Suprapubic skin (tissue), 4 donors: ENCODE results near the gene ACAA2. TPM values are rescaled to one million over a fixed set of nuclear protein-coding genes. Genes with fewer than 3 reads are reported as not detected.

Experiments used
- DNase-seq, 2 donors: peaks; one replicate each; pipeline ENCODE4 v3.0.0-alpha.2; 2019; ENCODE audit warnings: low spot score in 2 of 2
- H3K27ac ChIP-seq: fragments of 200-600 bp; sonication (generic); one replicate; pipeline ENCODE4 v1.5.1; 2019
- H3K27me3 ChIP-seq: fragments of 200-600 bp; sonication (generic); one replicate; pipeline ENCODE4 v1.5.1; 2019
- H3K36me3 ChIP-seq: fragments of 200-600 bp; sonication (generic); one replicate; pipeline ENCODE4 v1.5.1; 2019
- H3K4me1 ChIP-seq: fragments of 200-600 bp; sonication (generic); one replicate; pipeline ENCODE4 v1.5.1; 2019
- H3K4me3 ChIP-seq: fragments of 200-600 bp; sonication (generic); one replicate; pipeline ENCODE4 v1.5.1; 2019; ENCODE audit warnings: mild to moderate bottlenecking
- H3K9me3 ChIP-seq: fragments of 200-600 bp; sonication (generic); one replicate; pipeline ENCODE4 v1.5.1; 2019
- CTCF ChIP-seq, 2 donors: fragments of 200-600 bp in 1 of 2; fragments of 450-650 bp in 1 of 2; sonication (generic) in 1 of 2; IDR thresholded peaks; one replicate each; pipeline ENCODE4 v1.5.1; 2016 to 2019; ENCODE audit warnings: antibody characterized with exemption in 2 of 2, mild to moderate bottlenecking in 1 of 2, moderate library complexity in 1 of 2
- EP300 ChIP-seq: sonication (generic); formaldehyde crosslinking; IDR thresholded peaks from one replicate; pipeline ENCODE4 v1.6.1; 2017; ENCODE audit warnings: antibody characterized with exemption
- POLR2A ChIP-seq, 2 donors: fragments of 450-650 bp; IDR thresholded peaks; one replicate each; pipeline ENCODE4 v1.6.1; 2017; ENCODE audit warnings: antibody characterized with exemption in 2 of 2, mild to moderate bottlenecking in 2 of 2, moderate library complexity in 2 of 2
- POLR2AphosphoS5 ChIP-seq, 3 donors: sonication (generic); formaldehyde crosslinking; IDR thresholded peaks; one replicate each; pipeline ENCODE4 v1.6.1; 2017; ENCODE audit warnings: antibody characterized with exemption in 3 of 3
- WGBS: methylation state at CpG from one replicate; pipeline ENCODE4 v1.1.5; 2018; 5-methylcytosine and 5-hydroxymethylcytosine counted together
- total RNA-seq, 4 donors: library from RNA; depleted of rRNA; stranded (reverse); fragments of >200 nt; gene quantifications; one replicate each; pipeline ENCODE4 v1.1.0, GENCODE V29; 2016

Gene ACAA2
- total RNA-seq = 10 to 100 TPM; 22.0 to 40.6 (median 27.9) TPM

GRCh38 chr18:49813319-49814146 lies at the start of gene ACAA2:
TSS of gene ACAA2 (minus strand) at chr18:49813533. CDS start at chr18:49813484, 49 bp downstream.
- peak within 1 kb of the TSS; percentile 92 for H3K27ac ChIP-seq
- no peaks in the 10 kb centered on the region for H3K36me3 ChIP-seq
- DNase-seq = peak; percentile 92 to 93
- peaks cover 31% of the 10 kb centered on the region for H3K4me1 ChIP-seq
- peak within 1 kb of the TSS; percentile 65 for H3K4me3 ChIP-seq
- 1% methylated on average over 20 of the region's 74 CpGs for WGBS
- no peaks in the 10 kb centered on the region for H3K27me3 ChIP-seq
- H3K9me3 ChIP-seq = no peaks in the 10 kb centered on the region
- TF ChIP-seq POLR2A (IDR thresholded peaks at IDR 0.05) = peak in 1 of 2 donors; percentile 68
- TF ChIP-seq POLR2AphosphoS5 (IDR thresholded peaks at IDR 0.05) = peak in 2 of 3 donors; percentile 8 to 24
- TF ChIP-seq CTCF (IDR thresholded peaks at IDR 0.05) = no peak

GRCh38 chr18:49862656-49863385 lies 49.5 kb upstream of the ACAA2 start:
- Histone ChIP-seq H3K9me3 (no peaks in the 10 kb centered on the region), H3K27me3 (no peaks in the 10 kb centered on the region), H3K4me3 (no peak overlapping the region), H3K36me3 (no peaks in the 10 kb centered on the region), H3K4me1 (peaks cover 13% of the 10 kb centered on the region), H3K27ac (no peak overlapping the region)
- WGBS = 84% methylated on average over 13 of the region's 13 CpGs
- TF ChIP-seq EP300 (no peak), POLR2A (IDR thresholded peaks at IDR 0.05) (no peak), CTCF (IDR thresholded peaks at IDR 0.05) (no peak), POLR2AphosphoS5 (IDR thresholded peaks at IDR 0.05) (no peak)
- no peak for DNase-seq

- TF ChIP-seq EP300 (no peak), CTCF (IDR thresholded peaks at IDR 0.05) (no peak), POLR2AphosphoS5 (IDR thresholded peaks at IDR 0.05) (no peak), POLR2A (IDR thresholded peaks at IDR 0.05) (no peak)
- WGBS = 61% methylated on average over 3 of the region's 3 CpGs
- Histone ChIP-seq H3K4me3 (no peak overlapping the region), H3K4me1 (peaks cover 13% of the 10 kb centered on the region), H3K36me3 (no peaks in the 10 kb centered on the region), H3K27me3 (no peaks in the 10 kb centered on the region), H3K9me3 (no peaks in the 10 kb centered on the region), H3K27ac (no peak overlapping the region)
- no peak for DNase-seq
Measured at GRCh38 chr18:49861659-49862058, 48.3 kb upstream of the ACAA2 start.

- Histone ChIP-seq H3K36me3 (no peaks in the 10 kb centered on the region), H3K27me3 (no peaks in the 10 kb centered on the region), H3K27ac (no peak overlapping the region), H3K4me3 (no peak overlapping the region), H3K9me3 (no peaks in the 10 kb centered on the region), H3K4me1 (peaks cover 13% of the 10 kb centered on the region)
- DNase-seq = no peak
- TF ChIP-seq EP300 = no peak
- no peak for TF ChIP-seq POLR2AphosphoS5 (IDR thresholded peaks at IDR 0.05)
- no peak for TF ChIP-seq POLR2A (IDR thresholded peaks at IDR 0.05)
- no peak for TF ChIP-seq CTCF (IDR thresholded peaks at IDR 0.05)
- WGBS = 63% methylated on average over 9 of the region's 12 CpGs
Measured at GRCh38 chr18:49859725-49860124, 46.4 kb upstream of the ACAA2 start.

GRCh38 chr18:49859021-49859359 lies 45.7 kb upstream of the ACAA2 start:
- WGBS = 60% methylated on average over 6 of the region's 6 CpGs
- Histone ChIP-seq H3K9me3 (no peaks in the 10 kb centered on the region), H3K4me3 (no peak overlapping the region), H3K27ac (no peak overlapping the region), H3K4me1 (peaks cover 13% of the 10 kb centered on the region), H3K36me3 (no peaks in the 10 kb centered on the region), H3K27me3 (no peaks in the 10 kb centered on the region)
- DNase-seq = no peak
- TF ChIP-seq POLR2A (IDR thresholded peaks at IDR 0.05) (no peak), POLR2AphosphoS5 (IDR thresholded peaks at IDR 0.05) (no peak), EP300 (no peak), CTCF (IDR thresholded peaks at IDR 0.05) (no peak)
